ENCODE measurements around the gene SPARCL1.

SPARCL1 gene

DNA sequence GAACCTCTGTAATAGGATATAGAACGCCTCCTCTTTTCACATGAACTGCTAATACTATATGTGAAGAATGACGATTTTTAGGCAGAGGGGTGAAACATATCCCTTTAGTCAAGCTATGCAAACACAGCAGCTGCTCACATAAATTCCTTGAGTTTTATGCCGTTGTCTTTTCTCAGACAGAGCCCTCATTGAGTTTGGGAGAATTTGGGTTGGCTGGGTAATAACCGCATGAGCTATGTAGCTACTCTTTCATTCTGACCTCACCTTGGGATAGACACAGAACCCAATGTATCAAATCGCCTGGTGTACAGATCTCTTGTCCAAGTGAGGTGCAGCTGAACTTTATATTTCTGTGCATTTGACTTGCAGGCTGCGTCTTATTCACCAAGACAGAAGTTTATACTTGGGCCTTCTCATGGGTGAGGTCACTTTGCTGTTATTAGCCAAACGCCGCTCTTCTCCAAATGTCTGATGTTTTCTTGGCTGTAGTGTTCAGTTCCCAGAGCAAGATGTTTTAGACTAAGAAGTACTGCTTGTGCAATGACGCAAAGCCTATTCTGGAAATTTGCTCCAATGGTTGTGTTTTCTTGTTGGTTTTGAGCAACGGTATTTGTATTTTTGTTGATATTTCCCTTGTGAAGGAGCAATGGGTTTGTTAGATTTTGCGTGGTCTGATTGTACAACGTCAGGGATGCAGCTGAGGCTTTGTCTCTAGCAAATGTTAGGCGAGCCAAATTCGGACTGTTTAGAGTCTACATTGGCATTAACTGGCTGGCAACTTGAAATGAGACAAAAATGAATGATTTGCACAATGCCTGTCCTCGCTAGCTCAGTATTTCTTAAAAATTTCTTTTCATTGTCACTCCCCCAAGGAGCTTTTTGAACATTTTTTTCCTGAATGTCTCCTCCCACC, 11.2 kb upstream of the SPARCL1 start:
- DNase-seq: no peak

DNA sequence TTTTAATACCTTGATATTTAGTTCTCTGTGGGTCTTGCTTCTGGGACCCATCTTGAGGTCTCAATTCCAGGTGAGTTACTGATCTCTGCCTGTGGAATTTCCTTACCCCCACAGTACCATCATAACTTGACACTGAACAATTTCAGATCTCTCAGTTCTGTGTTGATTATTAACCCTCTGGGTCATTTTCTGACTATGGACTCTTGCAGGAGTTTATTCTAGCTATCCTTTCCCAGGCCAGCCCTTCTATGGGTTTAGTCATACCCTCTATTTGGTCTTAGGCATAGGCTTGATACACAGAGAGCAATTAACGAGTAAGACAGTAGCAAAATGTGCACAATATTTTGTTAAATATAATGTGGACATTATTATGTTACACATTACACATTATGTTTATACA, 3.7 kb upstream of the SPARCL1 start:
- DNase-seq: no peak

DNA sequence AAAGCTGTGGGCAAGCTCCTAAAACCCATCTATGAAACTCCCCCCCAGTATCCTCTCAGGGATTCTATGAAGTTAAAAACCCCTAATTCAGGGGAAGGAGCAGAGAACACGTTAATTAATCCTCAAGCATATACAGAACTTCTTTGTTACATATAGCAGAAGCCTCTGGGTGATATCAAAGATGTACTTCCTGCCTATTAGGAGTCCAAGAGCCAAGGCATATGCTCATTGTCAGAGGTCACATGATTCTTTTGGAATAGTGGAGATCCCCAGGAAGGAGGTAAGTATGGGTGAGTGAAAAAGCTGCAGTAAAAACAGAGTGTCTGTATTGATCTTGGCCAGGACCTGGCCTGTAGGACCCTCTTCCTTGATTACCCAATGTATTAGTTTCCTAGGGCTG, 2.9 kb upstream of the SPARCL1 start:
- no peak for DNase-seq

DNA sequence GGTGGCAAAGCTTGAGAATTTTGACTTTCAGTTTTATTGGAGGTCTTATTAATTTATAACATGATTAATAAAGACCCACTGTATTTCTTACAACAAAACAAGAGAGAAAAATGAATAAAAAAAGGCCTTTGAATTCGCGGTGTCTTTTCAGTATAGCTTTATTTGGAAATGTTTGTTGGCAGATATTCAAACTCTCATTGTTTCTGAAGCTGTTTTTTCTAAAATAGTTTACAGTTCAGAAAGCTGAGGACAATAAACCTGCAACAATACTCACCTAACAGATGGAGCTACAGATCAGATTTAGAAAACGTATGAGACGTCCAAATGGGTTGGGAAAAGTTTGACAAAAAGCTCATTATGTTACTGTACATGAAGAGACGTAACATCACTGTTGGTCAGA, 2.4 kb upstream of the SPARCL1 start:
- no peak for DNase-seq

DNA sequence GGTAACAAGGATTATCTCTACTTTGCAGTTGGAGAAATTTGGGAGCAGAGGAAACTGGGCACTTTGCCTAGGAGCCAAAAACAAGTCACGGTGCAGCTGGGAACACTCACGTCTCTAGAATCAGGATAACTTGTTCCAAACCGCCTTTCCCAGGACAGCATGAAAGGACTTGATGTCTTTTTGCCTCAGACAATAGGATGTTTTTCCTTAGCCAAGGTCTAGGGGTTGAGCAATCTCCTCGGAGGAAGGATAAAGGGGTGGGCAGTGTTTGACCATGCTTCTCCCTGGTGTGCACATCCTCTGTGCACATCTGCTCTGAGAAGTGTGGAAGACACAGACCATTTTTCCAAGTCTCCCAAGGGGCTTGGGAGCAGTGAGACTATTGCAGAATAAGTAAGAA, 1.7 kb upstream of the SPARCL1 start:
- DNase-seq: no peak

DNA sequence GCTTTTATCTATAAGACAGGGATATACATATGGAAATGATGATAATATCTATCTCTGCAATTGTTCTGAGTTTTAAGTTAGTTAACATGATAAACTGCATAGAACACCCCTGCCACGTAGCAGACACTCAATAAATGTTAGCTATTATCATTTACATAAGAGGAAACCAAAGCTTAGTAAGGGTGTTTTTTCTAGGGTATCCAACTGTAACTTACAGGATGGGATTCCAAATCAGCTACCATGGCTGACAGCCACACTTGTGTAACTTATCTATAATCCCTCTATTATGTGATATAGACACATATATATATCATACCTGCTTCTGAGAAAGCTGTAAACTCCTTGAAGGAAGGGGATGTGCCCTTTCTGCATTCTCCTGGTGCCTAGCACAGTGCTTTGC, 1.1 kb upstream of the SPARCL1 start:
- no peak for DNase-seq

DNA sequence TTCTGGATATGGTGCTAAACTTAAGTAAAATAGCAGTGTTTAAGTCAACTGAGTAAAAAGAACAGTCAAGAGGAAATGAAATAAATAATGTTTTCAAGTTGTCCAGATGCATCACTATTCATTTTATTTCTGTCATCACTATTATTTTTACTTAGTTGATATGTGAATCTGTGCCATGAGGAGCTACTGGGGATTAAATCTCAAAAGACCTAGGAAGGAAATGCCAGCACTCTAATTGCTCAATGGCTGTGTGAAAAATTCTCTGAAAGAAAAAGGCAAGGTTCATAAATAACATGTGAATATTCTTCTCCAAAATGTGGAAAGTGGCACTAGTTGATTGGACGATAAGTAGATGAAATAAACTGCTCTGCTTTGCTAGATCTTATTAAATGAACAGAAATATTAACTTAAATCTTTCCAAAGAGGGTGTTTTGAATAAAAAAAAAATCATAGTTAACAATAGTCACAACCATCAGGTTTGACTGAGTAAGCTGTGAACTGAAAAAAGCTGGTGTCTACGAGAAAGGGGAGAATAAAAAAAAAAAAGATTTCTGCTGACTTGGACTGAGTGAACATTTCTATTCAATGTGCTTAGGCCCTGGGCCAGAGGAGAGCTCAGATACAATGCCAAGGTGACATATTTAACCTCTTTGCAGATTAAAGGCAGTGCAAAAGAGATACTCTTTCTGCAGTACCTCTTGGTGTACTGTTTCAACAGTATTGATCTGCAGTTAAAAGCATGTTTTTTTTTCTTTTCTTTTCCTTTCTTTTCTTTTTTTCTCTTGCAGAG, 1.6 kb downstream of the SPARCL1 start:
- DNase-seq: no peak

DNA sequence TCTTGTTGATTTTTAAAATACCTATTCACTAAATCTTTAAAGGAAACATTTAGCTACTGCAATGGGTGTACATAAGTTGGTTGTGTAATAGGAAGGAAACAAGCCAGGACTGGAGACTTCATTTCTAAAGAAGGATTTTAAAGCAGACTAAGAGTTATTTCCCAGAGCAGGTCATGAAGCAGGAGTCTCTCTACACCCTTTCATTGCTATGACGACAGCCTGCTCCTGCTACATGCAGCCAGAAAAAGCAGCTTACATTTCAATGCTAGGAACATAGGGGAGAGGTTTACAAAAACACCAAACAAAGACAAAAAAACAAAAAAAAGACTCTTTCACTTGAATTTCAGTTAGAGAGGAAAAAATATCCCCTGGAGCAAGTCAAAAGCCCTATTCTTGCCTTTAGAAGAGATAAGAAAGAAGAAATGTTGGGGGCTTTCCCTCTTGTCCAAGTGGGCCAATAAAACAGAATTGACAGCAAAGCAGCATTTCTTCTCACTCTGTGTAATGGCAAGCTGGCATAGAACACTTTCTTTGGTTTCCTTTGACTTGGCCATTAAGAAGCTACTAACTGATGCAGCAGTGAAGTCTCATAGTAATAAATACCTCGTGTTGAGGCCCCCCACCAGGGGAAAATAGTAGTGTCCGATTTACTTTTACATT, 3.4 kb downstream of the SPARCL1 start:
- DNase-seq: no peak

DNA sequence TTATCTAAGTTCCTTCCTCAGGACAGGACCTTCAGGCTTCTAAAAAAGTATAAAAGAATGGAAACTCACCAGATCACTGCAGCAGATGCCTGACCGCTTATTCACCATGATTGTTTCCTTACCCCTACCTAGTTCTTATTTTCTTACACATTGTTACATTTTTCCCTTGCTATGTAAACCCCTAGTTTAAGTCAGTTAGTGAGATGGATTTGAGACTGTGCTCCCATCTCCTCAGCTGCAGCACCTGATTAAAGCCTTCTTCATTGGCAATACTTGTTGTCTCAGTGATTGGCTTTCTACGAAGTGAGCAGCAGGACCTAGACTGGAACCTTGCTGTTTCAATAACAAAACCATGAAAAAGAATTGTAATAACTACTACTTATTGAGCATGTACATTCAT, 4.7 kb downstream of the SPARCL1 start:
- DNase-seq: no peak

DNA sequence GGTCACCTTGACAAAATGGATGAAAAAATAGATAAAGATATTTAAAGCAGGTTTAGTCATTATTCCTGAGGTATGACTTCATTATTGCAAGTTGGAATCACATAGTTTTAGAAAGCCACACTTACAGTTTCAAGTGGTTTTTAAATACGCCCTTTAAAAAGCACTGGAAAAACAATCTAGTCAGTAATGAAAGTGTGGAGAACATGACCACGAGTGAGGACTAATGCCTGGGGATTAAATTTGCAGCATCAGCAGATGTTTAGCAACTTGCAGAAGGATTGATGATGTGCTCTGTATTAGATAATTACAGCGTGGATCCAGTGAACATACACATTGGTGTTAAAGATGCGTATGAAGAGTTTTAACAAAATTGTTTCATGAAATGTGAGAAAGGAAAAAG, 5.9 kb downstream of the SPARCL1 start:
- no peak for DNase-seq

DNA sequence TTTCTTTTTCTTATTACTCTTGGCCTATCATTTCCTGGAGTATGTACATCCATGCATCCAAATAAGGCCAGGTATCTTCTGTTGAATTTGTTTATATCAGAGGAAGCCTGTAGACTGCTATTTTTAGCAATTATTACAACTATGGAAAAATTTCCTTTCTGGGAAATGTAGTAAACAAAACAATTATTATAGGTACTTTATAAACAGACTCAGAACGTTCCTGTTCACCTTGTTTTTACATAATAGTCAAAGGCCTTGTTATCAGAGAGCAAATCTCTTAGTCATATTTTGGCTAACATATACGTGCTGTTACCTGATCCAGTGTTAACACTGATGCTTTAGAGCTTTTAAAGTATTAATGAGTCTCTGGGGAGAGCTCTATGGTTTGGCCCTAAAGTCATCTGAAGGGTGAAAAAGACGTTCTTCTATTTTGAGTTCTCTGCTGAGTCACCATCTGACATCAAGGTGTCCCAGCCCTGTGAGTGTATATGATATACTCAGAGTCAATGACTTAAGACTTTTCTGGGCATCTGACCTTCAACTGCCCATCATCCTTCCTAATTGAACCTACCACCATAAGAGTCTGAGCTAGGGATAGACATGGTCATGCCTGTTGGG, 7.3 kb downstream of the SPARCL1 start:
- DNase-seq: no peak

DNA sequence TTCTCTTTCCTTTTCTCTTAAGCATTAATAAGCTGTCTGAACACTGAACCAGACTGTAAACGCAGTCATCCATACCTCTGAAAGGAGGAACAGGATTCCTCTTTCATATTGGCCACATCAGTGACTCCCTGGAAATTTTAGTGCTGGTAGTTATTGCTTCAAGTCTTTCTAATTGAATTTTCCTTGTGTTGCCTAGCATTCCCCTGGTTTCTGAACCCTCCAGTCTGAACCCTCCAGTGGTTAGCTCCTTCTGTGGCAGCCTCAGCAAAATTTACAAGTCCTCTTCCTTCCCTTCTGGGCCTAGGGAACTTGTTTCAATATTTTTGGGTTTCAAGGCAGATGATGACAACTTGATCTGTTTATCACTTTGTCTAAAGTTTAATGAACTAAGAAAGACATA, 7.9 kb downstream of the SPARCL1 start:
- no peak for DNase-seq

DNA sequence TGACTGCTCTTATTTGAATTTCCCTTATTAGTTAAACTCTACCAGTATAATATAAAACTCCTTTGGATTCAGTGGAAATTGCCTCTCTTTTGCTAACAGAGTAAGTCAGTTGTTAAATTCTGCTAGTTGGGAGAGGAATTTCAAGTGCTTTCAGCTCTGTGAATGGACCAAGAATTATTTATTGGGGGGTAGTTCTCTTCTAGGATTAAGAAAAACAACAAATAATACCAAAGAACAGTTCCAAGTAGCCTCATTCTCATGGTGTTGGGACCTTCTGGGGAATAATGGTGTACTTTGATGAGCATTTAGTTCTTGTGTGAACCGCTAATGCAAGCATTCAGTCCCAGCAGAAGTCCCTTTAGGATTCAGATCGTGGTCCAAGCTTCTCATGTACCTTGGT, 11.6 kb downstream of the SPARCL1 start:
- DNase-seq: no peak

DNA sequence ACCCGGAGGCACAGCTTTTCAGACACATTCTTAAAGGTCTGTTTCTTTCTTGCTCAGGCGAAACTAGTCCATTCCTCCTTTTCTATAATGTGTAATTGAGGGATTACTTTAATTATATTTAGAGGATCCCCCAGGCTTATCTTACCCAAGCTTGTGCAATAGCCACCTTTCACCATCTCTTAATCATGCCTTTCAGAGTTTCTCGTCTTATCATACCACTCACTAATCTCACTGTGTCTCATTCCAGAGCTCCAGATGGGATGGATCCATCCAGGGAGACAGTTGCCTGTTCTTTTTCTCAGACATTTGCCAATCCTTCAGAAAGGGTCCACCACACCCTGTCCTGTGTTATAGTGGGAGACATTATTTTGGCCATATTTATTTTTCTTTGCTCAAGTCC, 12.5 kb downstream of the SPARCL1 start:
- DNase-seq: no peak

DNA sequence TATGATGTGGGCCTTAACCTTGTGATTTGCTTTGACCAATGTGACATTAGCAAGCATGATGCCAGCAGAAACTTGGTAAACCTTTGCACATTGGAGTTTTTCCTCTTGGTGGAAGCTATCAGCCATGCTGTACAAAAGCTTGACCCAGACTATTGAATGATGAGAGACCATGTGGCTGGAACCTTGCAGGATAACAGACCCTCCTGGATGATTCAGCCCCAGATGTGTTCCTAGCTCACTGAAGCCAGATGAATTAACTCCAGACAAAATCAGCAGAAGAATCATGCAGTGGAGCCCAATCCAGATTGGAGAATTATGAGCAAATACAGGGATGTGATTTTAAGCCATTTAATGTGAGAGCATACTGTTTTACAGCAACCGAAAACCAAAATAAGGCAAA, 16.8 kb downstream of the SPARCL1 start:
- DNase-seq: no peak

DNA sequence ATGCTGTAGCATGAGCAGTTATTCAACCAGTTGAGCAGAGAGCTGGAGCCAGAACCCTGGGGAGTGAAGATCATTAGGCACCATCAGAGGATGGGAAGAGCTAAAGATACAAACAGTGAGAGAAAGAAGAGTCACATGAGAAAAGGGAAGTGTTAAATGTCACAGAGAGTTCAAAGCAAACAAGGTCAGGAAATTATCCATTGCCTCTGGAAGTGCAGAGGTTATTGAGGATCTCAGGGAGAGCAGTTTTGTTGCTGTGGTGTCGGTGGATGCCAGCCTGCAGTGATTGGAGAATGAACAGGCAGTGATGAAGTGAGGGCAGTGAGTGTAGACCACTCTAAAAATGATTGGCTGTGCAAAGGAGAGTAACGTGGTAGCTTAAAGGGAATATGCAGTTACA, 17.7 kb downstream of the SPARCL1 start:
- DNase-seq: no peak

DNA sequence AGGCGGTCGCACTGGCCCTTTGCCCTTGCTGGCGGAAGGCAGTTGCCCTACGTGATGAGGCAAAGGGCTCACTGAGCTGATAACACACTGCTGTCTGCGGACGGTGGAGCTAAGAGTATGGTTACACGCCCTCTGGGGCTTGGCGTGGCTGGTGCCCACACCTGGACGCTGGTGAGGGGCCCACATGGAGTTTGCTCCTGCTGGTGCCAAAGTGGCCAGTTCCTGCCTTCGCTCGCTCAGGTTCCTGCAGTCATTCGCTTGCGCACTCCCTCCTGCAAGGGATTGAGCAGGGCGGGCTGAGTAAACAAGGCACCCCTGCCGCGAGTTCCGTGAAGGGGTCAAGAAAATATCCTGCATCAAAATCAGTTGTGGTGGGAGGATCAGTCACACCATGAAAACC, 18.4 kb downstream of the SPARCL1 start:
- DNase-seq: no peak

DNA sequence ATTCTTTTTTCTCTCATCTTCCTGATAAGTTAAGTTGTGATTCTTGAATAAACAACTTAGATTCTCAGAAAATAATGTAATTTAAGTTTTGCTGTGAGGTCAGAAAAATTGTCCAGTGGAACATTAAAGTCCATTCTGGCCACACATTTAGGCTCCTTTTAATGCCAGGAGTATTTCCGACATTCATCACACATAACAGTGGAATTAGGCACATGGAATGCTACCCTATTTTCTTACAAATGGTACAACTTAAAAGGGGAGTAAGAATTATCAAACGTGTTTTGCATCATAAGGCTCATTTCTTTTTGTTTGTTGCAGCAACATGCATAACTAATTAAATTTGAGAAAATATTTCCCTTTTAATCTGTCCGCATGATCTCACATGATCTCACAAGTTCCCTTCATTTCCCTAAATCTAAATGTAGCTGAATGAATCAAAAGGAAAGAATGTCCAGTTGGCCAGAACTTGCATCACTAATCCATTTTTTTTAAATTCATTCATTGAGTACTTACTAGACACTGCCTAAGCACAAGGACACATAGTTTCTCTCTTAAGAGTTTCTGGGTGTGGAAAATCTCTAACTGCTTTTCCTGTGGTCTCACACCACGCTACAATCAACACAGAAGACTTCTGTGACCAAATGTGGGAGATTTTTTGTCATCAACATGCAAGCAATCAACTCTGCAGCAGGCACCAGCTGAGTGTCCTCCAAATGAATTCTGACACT, 22.0 kb downstream of the SPARCL1 start:
- no peak for DNase-seq

DNA sequence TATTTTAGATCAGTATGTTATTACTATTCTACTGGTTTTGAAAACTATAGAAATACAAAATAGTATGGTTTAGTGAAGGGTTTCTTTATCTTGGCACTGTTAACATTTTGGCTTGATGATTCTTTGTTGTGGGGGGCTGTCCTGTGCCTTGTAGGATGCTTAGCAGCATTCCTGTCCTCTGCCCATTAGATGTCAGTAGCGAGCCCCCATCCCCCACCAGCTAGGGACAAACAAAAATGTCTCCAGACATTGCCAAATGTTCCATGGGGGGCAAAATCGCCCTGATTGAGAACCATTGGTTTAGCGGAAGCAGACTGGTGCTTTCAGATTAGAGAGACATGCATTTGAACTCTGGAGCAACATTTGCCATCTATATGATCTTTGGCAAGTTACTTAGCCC, 23.3 kb downstream of the SPARCL1 start:
- DNase-seq: no peak

DNA sequence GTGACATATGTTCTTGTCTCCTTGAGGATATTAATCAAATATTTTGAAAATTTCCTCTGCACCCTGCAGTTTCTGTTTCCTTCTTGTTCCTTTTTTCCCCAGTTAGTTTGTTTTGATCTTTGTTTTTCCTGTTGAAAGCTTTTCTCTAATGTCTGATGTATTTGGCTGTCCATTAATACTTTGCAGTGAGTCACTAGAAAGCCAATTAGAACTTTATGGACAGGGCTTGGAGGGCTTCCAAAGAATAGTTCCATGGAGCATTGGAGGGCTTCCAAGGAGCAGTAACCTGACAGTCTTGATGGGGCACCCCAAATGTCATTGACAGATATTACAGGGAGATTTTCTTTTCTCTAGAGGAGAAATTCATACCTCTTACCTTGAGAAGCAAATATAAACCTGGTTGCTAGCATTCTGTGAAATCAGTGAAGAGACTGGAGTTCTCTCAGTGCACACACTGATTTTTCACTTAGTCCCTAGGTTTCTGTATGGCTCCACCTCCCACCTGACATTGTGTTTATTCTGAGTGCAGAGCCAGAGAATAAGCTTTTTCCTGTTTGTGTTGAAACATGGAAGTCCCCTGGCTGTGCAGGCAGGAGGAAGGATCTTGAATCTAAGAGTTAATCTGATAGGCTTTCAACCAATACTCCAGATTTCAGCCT, 26.5 kb downstream of the SPARCL1 start:
- DNase-seq: no peak

DNA sequence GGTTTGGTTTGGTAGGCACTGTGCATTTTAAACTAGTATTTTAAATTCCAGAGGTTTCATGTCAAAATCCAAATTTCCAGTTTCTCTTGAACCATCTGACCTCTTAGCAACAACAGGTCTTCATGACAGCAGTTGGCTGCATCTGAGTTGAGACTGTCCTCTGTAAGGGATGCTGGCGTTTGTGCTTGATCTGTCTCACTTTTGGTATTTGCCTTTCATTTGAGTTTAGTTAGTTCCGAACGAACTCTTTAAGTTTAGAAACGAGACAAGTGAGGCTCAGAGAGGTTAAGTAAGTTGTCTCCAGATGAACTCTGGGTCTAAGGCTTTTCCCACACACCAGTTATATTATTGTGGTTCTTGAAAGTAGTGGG, 29.1 kb downstream of the SPARCL1 start:
- no peak for DNase-seq
